ENCODE results near the gene DAD1.

- TF ChIP-seq POLR2A (IDR thresholded peaks at IDR 0.05; ENCODE audit: low read depth, low read length) (no peak), POLR2AphosphoS5 (IDR thresholded peaks at IDR 0.05; ENCODE audit: low read depth, low read length) (no peak), TAF1 (IDR thresholded peaks at IDR 0.05; ENCODE audit: low read depth, low read length) (no peak)
Measured at GRCh38 chr14:22626590-22626989, 37.6 kb upstream of the DAD1 start.

Measured in GM12891 (cell line).